AG10803 (cell line): ENCODE results near the gene KRTAP21-1.
"Not testable (repeated sequence)": the region's sequence is repeated elsewhere in the genome, so short reads cannot be mapped to it uniquely, and the experiment has no call there.

Source experiments
- DNase-seq: peaks from one replicate; pipeline ENCODE4 v3.0.0; 2010; ENCODE audit warnings: low read depth
- H3K4me3 ChIP-seq: 2 replicates; pipeline ENCODE4 v1.5.1; 2011; ENCODE audit warnings: mild to moderate bottlenecking, low read length, control low read depth
- CTCF ChIP-seq: conservative IDR thresholded peaks from 2 replicates; pipeline ENCODE4 v1.5.1; 2011; ENCODE audit warnings: mild to moderate bottlenecking, low read length, control low read depth, inconsistent platforms

Gene KRTAP21-1

DNA sequence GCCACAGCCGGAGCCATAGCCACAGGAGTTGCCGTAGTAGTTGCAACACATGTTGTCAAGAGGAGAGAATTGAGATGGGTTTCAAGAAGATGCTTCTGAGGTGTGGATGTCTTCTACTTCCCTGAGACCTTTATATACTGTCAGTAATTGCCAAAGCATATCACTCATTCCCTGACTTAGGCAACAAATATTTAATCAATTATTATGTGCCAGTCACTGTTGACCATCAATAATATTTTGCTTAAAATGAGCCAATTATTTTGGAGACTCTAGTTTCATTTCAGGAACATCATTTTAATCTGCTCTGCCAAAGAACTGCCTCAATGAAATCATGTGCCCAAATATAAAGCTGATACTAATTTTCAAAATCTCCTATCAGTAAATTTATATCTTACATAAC is at the start of gene KRTAP21-1:
TSS of gene KRTAP21-1 (minus strand) at position 101 of the 400 bp plus-strand sequence. CDS start at position 51, 50 bp downstream.
- H3K4me3 ChIP-seq, DNase-seq: not testable (repeated sequence)

GRCh38 chr21:30800605-30801004 is 45.4 kb upstream of the KRTAP21-1 start:
- TF ChIP-seq CTCF = no peak
- DNase-seq = no peak
- no peak overlapping the region for H3K4me3 ChIP-seq

- TF ChIP-seq CTCF = no peak
- no peak overlapping the region for H3K4me3 ChIP-seq
- no peak for DNase-seq
Measured at GRCh38 chr21:30793581-30794314, 38.5 kb upstream of the KRTAP21-1 start.

DNA sequence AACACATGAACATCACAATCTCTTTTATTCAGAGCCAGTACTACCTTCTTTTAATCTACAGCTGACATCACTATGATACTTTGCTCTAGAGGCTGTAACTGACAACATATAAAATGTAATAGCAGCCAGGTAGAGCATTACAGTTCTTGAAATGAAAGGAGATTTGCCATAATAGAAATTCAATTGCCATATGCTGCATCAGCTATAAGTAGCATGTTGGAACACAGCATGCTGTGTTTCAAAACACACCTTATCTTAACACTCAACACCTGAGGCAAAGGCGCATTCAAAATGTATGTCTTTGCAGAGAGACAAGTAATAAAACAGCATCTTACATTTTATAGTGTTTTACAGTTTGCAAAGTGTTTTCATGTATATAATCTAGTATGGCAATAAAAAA is 24.0 kb upstream of the KRTAP21-1 start:
- H3K4me3 ChIP-seq = no peak overlapping the region
- TF ChIP-seq CTCF = no peak
- no peak for DNase-seq

GRCh38 chr21:30769724-30770431 is 14.7 kb upstream of the KRTAP21-1 start:
- H3K4me3 ChIP-seq = no peak overlapping the region
- DNase-seq = no peak
- no peak for TF ChIP-seq CTCF

GRCh38 chr21:30760776-30761175 is 5.5 kb upstream of the KRTAP21-1 start:
- TF ChIP-seq CTCF = no peak
- no peak overlapping the region for H3K4me3 ChIP-seq

GRCh38 chr21:30758306-30758705 is 3.1 kb upstream of the KRTAP21-1 start:
- DNase-seq = no peak
- no peak overlapping the region for H3K4me3 ChIP-seq
- no peak for TF ChIP-seq CTCF

More at GRCh38 chr21:30760776-30761175, 5.5 kb upstream of the KRTAP21-1 start:
- DNase-seq = no peak
